Stimulated activated CD4-positive, alpha-beta T cell treated with anti-CD3 and anti-CD28 coated beads, Interleukin-1b, Interleukin-23, amount 100 ng/mL, for 24 hours (primary cell): ENCODE measurements around the gene GLRA3.
"Not testable (repeated sequence)": the region's sequence is repeated elsewhere in the genome, so short reads cannot be mapped to it uniquely, and the experiment has no call there.

Experiments used
- DNase-seq, 4 experiments: peaks; one replicate each; pipeline ENCODE4 v3.0.0-alpha.2; 2020; ENCODE audit warnings: low read depth in 4 of 4, low spot score in 1 of 4

Gene GLRA3

GRCh38 chr4:174810834-174811233, 18.2 kb downstream of the GLRA3 start:
- no peak for DNase-seq

GRCh38 chr4:174808836-174809235, 20.2 kb downstream of the GLRA3 start:
- no peak for DNase-seq

- no peak for DNase-seq
Observed at GRCh38 chr4:174808119-174808518, 20.9 kb downstream of the GLRA3 start.

GRCh38 chr4:174805746-174806145, 23.3 kb downstream of the GLRA3 start:
- no peak for DNase-seq

- DNase-seq = no peak
Observed at GRCh38 chr4:174794543-174795094, 34.4 kb downstream of the GLRA3 start.

GRCh38 chr4:174789657-174790056, 39.4 kb downstream of the GLRA3 start:
- DNase-seq = no peak

GRCh38 chr4:174778274-174778986, 50.6 kb downstream of the GLRA3 start:
- not testable (repeated sequence) for DNase-seq

- no peak for DNase-seq
Observed at GRCh38 chr4:174775366-174775765, 53.7 kb downstream of the GLRA3 start.

- no peak for DNase-seq
Observed at GRCh38 chr4:174764105-174764729, 64.8 kb downstream of the GLRA3 start.

GRCh38 chr4:174763454-174764104, 65.5 kb downstream of the GLRA3 start:
- DNase-seq = no peak

GRCh38 chr4:174761451-174761850, 67.6 kb downstream of the GLRA3 start:
- DNase-seq = no peak

- no peak for DNase-seq
Observed at GRCh38 chr4:174757736-174758135, 71.3 kb downstream of the GLRA3 start.

GRCh38 chr4:174753021-174753420, 76.0 kb downstream of the GLRA3 start:
- no peak for DNase-seq

GRCh38 chr4:174752026-174752425, 77.0 kb downstream of the GLRA3 start:
- DNase-seq = no peak

- no peak for DNase-seq
Observed at GRCh38 chr4:174749091-174749490, 80.0 kb downstream of the GLRA3 start.

- DNase-seq = no peak
Observed at GRCh38 chr4:174746710-174747109, 82.3 kb downstream of the GLRA3 start.

- DNase-seq = no peak
Observed at GRCh38 chr4:174742561-174742960, 86.5 kb downstream of the GLRA3 start.

- no peak for DNase-seq
Observed at GRCh38 chr4:174739576-174739975, 89.5 kb downstream of the GLRA3 start.

- DNase-seq = no peak
Observed at GRCh38 chr4:174734181-174734580, 94.9 kb downstream of the GLRA3 start.

GRCh38 chr4:174717828-174718227, 111.2 kb downstream of the GLRA3 start:
- no peak for DNase-seq

- no peak for DNase-seq
Observed at GRCh38 chr4:174716986-174717770, 111.9 kb downstream of the GLRA3 start.
